Panc1 (cell line): ENCODE measurements around the gene SEC14L5.
"Not testable (repeated sequence)": the region's sequence is repeated elsewhere in the genome, so short reads cannot be mapped to it uniquely, and the experiment has no call there.

ENCODE experiments used
- POLR2AphosphoS5 ChIP-seq: IDR thresholded peaks from 2 replicates; pipeline ENCODE4 v1.6.1; 2012; ENCODE audit warnings: mild to moderate bottlenecking, low read depth, low read length, moderate library complexity
- TCF7L2 ChIP-seq: IDR thresholded peaks from 2 replicates; pipeline ENCODE4 v1.6.1; 2011; ENCODE audit warnings: mild to moderate bottlenecking, low read depth, low read length, inconsistent platforms
- TF ChIP-seq, protein P1 (sequence below): fragments of 450-650 bp; IDR thresholded peaks from 2 replicates; pipeline ENCODE4 v1.5.1; 2017; ENCODE audit warnings: mild to moderate bottlenecking
- TF ChIP-seq, protein P2 (sequence below), 2 experiments: IDR thresholded peaks; 2 replicates each; pipeline ENCODE4 v1.6.1; 2011 to 2012; ENCODE audit warnings: low read depth in 2 of 2, control low read depth in 1 of 2, low read length in 1 of 2, mild to moderate bottlenecking in 1 of 2, moderate library complexity in 1 of 2; ENCODE audit not compliant: insufficient read depth in 1 of 2

DNA sequence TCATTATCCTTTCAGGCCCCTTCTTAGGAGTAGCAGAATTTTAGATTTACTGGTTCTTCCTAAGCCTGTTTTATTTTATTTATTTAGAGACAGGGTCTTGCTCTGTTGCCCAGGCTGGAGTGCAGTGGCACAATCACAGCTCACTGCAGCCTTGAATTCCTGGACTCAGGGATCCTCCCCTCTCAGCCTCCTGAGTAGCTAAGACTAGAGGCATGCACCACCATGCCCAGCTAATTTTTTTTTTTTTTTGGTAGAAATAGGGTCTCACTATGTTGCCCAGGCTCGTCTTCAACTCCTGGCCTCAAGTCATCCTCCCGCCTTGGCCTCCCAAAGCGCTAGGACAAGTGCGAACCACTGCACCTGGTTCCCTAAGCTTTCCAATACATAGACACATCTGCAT is 28.5 kb upstream of the SEC14L5 start:
- TF ChIP-seq, protein P1, sequence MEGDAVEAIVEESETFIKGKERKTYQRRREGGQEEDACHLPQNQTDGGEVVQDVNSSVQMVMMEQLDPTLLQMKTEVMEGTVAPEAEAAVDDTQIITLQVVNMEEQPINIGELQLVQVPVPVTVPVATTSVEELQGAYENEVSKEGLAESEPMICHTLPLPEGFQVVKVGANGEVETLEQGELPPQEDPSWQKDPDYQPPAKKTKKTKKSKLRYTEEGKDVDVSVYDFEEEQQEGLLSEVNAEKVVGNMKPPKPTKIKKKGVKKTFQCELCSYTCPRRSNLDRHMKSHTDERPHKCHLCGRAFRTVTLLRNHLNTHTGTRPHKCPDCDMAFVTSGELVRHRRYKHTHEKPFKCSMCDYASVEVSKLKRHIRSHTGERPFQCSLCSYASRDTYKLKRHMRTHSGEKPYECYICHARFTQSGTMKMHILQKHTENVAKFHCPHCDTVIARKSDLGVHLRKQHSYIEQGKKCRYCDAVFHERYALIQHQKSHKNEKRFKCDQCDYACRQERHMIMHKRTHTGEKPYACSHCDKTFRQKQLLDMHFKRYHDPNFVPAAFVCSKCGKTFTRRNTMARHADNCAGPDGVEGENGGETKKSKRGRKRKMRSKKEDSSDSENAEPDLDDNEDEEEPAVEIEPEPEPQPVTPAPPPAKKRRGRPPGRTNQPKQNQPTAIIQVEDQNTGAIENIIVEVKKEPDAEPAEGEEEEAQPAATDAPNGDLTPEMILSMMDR: not testable (repeated sequence)
- not testable (repeated sequence) for TF ChIP-seq POLR2AphosphoS5, TCF7L2
- TF ChIP-seq, protein P2, sequence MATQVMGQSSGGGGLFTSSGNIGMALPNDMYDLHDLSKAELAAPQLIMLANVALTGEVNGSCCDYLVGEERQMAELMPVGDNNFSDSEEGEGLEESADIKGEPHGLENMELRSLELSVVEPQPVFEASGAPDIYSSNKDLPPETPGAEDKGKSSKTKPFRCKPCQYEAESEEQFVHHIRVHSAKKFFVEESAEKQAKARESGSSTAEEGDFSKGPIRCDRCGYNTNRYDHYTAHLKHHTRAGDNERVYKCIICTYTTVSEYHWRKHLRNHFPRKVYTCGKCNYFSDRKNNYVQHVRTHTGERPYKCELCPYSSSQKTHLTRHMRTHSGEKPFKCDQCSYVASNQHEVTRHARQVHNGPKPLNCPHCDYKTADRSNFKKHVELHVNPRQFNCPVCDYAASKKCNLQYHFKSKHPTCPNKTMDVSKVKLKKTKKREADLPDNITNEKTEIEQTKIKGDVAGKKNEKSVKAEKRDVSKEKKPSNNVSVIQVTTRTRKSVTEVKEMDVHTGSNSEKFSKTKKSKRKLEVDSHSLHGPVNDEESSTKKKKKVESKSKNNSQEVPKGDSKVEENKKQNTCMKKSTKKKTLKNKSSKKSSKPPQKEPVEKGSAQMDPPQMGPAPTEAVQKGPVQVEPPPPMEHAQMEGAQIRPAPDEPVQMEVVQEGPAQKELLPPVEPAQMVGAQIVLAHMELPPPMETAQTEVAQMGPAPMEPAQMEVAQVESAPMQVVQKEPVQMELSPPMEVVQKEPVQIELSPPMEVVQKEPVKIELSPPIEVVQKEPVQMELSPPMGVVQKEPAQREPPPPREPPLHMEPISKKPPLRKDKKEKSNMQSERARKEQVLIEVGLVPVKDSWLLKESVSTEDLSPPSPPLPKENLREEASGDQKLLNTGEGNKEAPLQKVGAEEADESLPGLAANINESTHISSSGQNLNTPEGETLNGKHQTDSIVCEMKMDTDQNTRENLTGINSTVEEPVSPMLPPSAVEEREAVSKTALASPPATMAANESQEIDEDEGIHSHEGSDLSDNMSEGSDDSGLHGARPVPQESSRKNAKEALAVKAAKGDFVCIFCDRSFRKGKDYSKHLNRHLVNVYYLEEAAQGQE (IDR thresholded peaks at IDR 0.05; ENCODE audit: insufficient read depth in 1 of 2, low read depth in 2 of 2, low read length in 1 of 2): not testable (repeated sequence)
